Left lung (tissue), 10 donors: Measurements from ENCODE around the gene XPO5. TPM values are rescaled to one million over a fixed set of nuclear protein-coding genes. Genes with fewer than 3 reads are reported as not detected.

Experiments used
- ATAC-seq: fragments of 200-7000 bp; cut with Tn5 transposase; one replicate; pipeline ENCODE4 v1.9.1; 2020; ENCODE audit warnings: moderate library complexity
- DNase-seq, 4 donors: peaks; one replicate each; pipeline ENCODE4 v3.0.0-alpha.2; 2013 to 2020
- H3K27ac ChIP-seq, 2 donors: fragments of 200-600 bp; sonication (generic) in 1 of 2; one replicate each; pipeline versions ENCODE4 v1.5.0 to v1.8.0; 2020 to 2021
- H3K27me3 ChIP-seq, 2 donors: fragments of 200-600 bp; sonication (generic) in 1 of 2; one replicate each; pipeline versions ENCODE4 v1.5.0 to v1.8.0; 2020 to 2021
- H3K36me3 ChIP-seq, 2 donors: fragments of 200-600 bp; sonication (generic) in 1 of 2; one replicate each; pipeline versions ENCODE4 v1.5.0 to v1.8.0; 2020 to 2021
- H3K4me1 ChIP-seq, 2 donors: fragments of 200-600 bp; one replicate each; pipeline ENCODE4 v1.8.0; 2021
- H3K4me3 ChIP-seq, 2 donors: fragments of 200-600 bp; sonication (generic) in 1 of 2; one replicate each; pipeline versions ENCODE4 v1.5.0 to v1.8.0; 2020 to 2021; ENCODE audit warnings: mild to moderate bottlenecking in 1 of 2
- H3K9me3 ChIP-seq, 2 donors: fragments of 200-600 bp; sonication (generic) in 1 of 2; one replicate each; pipeline versions ENCODE4 v1.5.0 to v1.8.0; 2020 to 2021
- CTCF ChIP-seq, 2 donors: fragments of 200-600 bp; sonication (generic) in 1 of 2; IDR thresholded peaks; one replicate each; pipeline versions ENCODE4 v1.5.0 to v1.8.0; 2021; ENCODE audit warnings: antibody characterized with exemption in 2 of 2
- intact Hi-C, 2 donors: fragments of 100-400 bp; cut with DNase I; formaldehyde crosslinking; loops; one replicate each; pipeline versions ENCODE4 v1.11.2 to v1.14.2; 2022
- polyA plus RNA-seq, 6 donors: library from polyadenylated mRNA; unstranded; fragments of 120-200 nt; gene quantifications; one replicate each; pipeline ENCODE4 v1.2.1, GENCODE V29; 2013; ENCODE audit not compliant: insufficient read length in 6 of 6
- total RNA-seq, 2 donors: library from RNA; stranded (reverse); fragmentation: NEBNext Ultra II Directional; extraction: Animal tissue kit (Norgen Biotek cat#: 25700); gene quantifications; one replicate each; pipeline ENCODE4 v1.2.1, GENCODE V29; 2021
- donor health status: DM: no; HTN: yes; CAD: no.
- donor health status: DM: no; HTN: no; CAD: no.

XPO5 gene
- total and polyA plus RNA-seq, 8 donors, result 24.0 to 52.9 (median 42.0) TPM

GRCh38 chr6:43492673-43493072 lies 83.2 kb downstream of the XPO5 start:
- intact Hi-C loops, result loop anchor here in 1 of 2 donors (5.0 kb wide), 1 partner anchor 35 kb away; the partner anchor contains the start of gene DLK2
- H3K36me3 ChIP-seq, result peaks cover 0 to 11% of the 10 kb centered on the region in 2 donors
- no peaks in the 10 kb centered on the region for H3K27me3 ChIP-seq
- H3K4me3 ChIP-seq, result no peak overlapping the region
- DNase-seq, result no peak
- peaks cover 12 to 36% of the 10 kb centered on the region in 2 donors for H3K4me1 ChIP-seq
- TF ChIP-seq CTCF (IDR thresholded peaks at IDR 0.05), result no peak
- no peaks in the 10 kb centered on the region for H3K9me3 ChIP-seq
- peak overlapping the region in 1 of 2 donors; percentile 2 for H3K27ac ChIP-seq
- no peak for ATAC-seq

- Histone ChIP-seq H3K4me3 (no peak overlapping the region), H3K36me3 (peaks cover 0 to 9% of the 10 kb centered on the region in 2 donors), H3K4me1 (peaks cover 12 to 36% of the 10 kb centered on the region in 2 donors), H3K27ac (peak overlapping the region in 1 of 2 donors; percentile 2), H3K27me3 (no peaks in the 10 kb centered on the region), H3K9me3 (no peaks in the 10 kb centered on the region)
- intact Hi-C loops, result loop anchor here in 1 of 2 donors (5.0 kb wide), 1 partner anchor 35 kb away; the partner anchor contains the start of gene DLK2
- no peak for TF ChIP-seq CTCF (IDR thresholded peaks at IDR 0.05)
- ATAC-seq (peak; percentile 85), DNase-seq (peak in 3 of 4 donors; percentile 60 to 89 (median 67))
Observed at GRCh38 chr6:43491750-43492661, 83.8 kb downstream of the XPO5 start.

GRCh38 chr6:43490523-43490939 lies 85.3 kb downstream of the XPO5 start:
- no peak for ATAC-seq
- Histone ChIP-seq H3K9me3 (no peaks in the 10 kb centered on the region), H3K36me3 (peaks cover 0 to 18% of the 10 kb centered on the region in 2 donors), H3K27me3 (no peaks in the 10 kb centered on the region), H3K4me3 (no peak overlapping the region), H3K4me1 (peaks cover 12 to 27% of the 10 kb centered on the region in 2 donors), H3K27ac (no peak overlapping the region)
- intact Hi-C loops, result loop anchor here in 1 of 2 donors (5.0 kb wide), 1 partner anchor 33 kb away; the partner anchor contains the start of gene DLK2
- DNase-seq, result no peak
- no peak for TF ChIP-seq CTCF (IDR thresholded peaks at IDR 0.05)

GRCh38 chr6:43489277-43490072 lies 86.4 kb downstream of the XPO5 start:
- intact Hi-C loops, result loop anchor here in 1 of 2 donors (5.0 kb wide), 1 partner anchor 32 kb away; the partner anchor contains the start of gene DLK2
- Histone ChIP-seq H3K9me3 (no peaks in the 10 kb centered on the region), H3K4me3 (no peak overlapping the region), H3K27me3 (no peaks in the 10 kb centered on the region), H3K27ac (no peak overlapping the region), H3K4me1 (peaks cover 12 to 17% of the 10 kb centered on the region in 2 donors), H3K36me3 (peaks cover 0 to 18% of the 10 kb centered on the region in 2 donors)
- no peak for DNase-seq
- ATAC-seq, result no peak
- TF ChIP-seq CTCF (IDR thresholded peaks at IDR 0.05), result no peak
